Trophoblast cell (in vitro differentiated cells and primary cell): ENCODE data around the gene LHPP.

Experiments
- DNase-seq, 2 donors: peaks; one replicate each; pipeline ENCODE4 v3.0.0-alpha.2; 2016
- H2AFZ ChIP-seq: 2 replicates; pipeline ENCODE4 v1.6.1; 2013; ENCODE audit warnings: low read length, moderate library complexity, mild to moderate bottlenecking; ENCODE audit not compliant: insufficient read depth, poor library complexity
- H2AK5ac ChIP-seq: 2 replicates; pipeline ENCODE4 v1.6.1; 2013; ENCODE audit warnings: mild to moderate bottlenecking, low read length
- H2BK120ac ChIP-seq: 2 replicates; pipeline ENCODE4 v1.6.1; 2013; ENCODE audit warnings: low read length, mild to moderate bottlenecking, moderate library complexity; ENCODE audit not compliant: insufficient read depth, poor library complexity
- H2BK12ac ChIP-seq: 2 replicates; pipeline ENCODE4 v1.6.1; 2013; ENCODE audit warnings: mild to moderate bottlenecking, low read length, moderate library complexity
- H2BK5ac ChIP-seq: 2 replicates; pipeline ENCODE4 v1.6.1; 2013; ENCODE audit warnings: low read length, low read depth, moderate library complexity, mild to moderate bottlenecking; ENCODE audit not compliant: poor library complexity
- H3K14ac ChIP-seq: 2 replicates; pipeline ENCODE4 v1.6.1; 2013; ENCODE audit warnings: mild to moderate bottlenecking, low read length
- H3K18ac ChIP-seq: 2 replicates; pipeline ENCODE4 v1.6.1; 2013; ENCODE audit warnings: mild to moderate bottlenecking, low read length
- H3K23ac ChIP-seq: 2 replicates; pipeline ENCODE4 v1.6.1; 2013; ENCODE audit warnings: low read length
- H3K27ac ChIP-seq: 2 replicates; pipeline ENCODE4 v1.5.1; 2013; ENCODE audit warnings: low read depth, mild to moderate bottlenecking, inconsistent platforms, low read length, moderate library complexity
- H3K27me3 ChIP-seq: 2 replicates; pipeline ENCODE4 v1.6.1; 2013; ENCODE audit warnings: inconsistent platforms, mild to moderate bottlenecking, low read length, moderate library complexity; ENCODE audit not compliant: insufficient read depth
- H3K36me3 ChIP-seq, 2 experiments: 1 replicate in 1 of 2; 2 replicates in 1 of 2; pipeline ENCODE4 v1.6.1; 2013; ENCODE audit warnings: low read length in 2 of 2, mild to moderate bottlenecking in 2 of 2, moderate library complexity in 1 of 2; ENCODE audit not compliant: insufficient read depth in 2 of 2, control insufficient read depth in 1 of 2
- H3K4ac ChIP-seq: 2 replicates; pipeline ENCODE4 v1.6.1; 2013; ENCODE audit warnings: low read depth, mild to moderate bottlenecking, low read length, moderate library complexity
- H3K4me1 ChIP-seq, 2 experiments: 1 replicate in 1 of 2; 2 replicates in 1 of 2; pipeline ENCODE4 v1.6.1; 2013; ENCODE audit warnings: low read length in 2 of 2, mild to moderate bottlenecking in 2 of 2, moderate library complexity in 1 of 2; ENCODE audit not compliant: insufficient read depth in 2 of 2, control insufficient read depth in 1 of 2
- H3K4me2 ChIP-seq: 2 replicates; pipeline ENCODE4 v1.6.1; 2013; ENCODE audit warnings: inconsistent platforms, mild to moderate bottlenecking, low read length, moderate library complexity
- H3K4me3 ChIP-seq: 2 replicates; pipeline ENCODE4 v1.5.1; 2013; ENCODE audit warnings: mild to moderate bottlenecking, low read depth, low read length, inconsistent platforms
- H3K79me1 ChIP-seq: one replicate; pipeline ENCODE4 v1.6.1; 2013; ENCODE audit warnings: low read length
- H3K79me2 ChIP-seq: 2 replicates; pipeline ENCODE4 v1.6.1; 2013; ENCODE audit warnings: low read length, mild to moderate bottlenecking; ENCODE audit not compliant: control insufficient read depth, insufficient read depth, poor library complexity
- H3K9ac ChIP-seq: 2 replicates; pipeline ENCODE4 v1.6.1; 2013; ENCODE audit warnings: mild to moderate bottlenecking, low read length
- H3K9me3 ChIP-seq: 2 replicates; pipeline ENCODE4 v1.6.1; 2013; ENCODE audit warnings: low read depth, mild to moderate bottlenecking, control low read depth, inconsistent platforms, low read length; ENCODE audit not compliant: insufficient read depth
- H4K12ac ChIP-seq: 2 replicates; pipeline ENCODE4 v1.6.1; 2013; ENCODE audit warnings: low read depth, mild to moderate bottlenecking, low read length, moderate library complexity
- H4K8ac ChIP-seq: 2 replicates; pipeline ENCODE4 v1.6.1; 2013; ENCODE audit warnings: low read depth, mild to moderate bottlenecking, low read length, moderate library complexity
- H4K91ac ChIP-seq: one replicate; pipeline ENCODE4 v1.6.1; 2013; ENCODE audit warnings: low read depth, mild to moderate bottlenecking, low read length, moderate library complexity
- WGBS: extraction: QIAGEN DNeasy Blood & Tissue Kit; methylation state at CpG from one replicate; pipeline ENCODE4 v1.1.7; 2013; ENCODE audit warnings: missing lambda C conversion rate; ENCODE audit not compliant: insufficient read length, insufficient coverage; ENCODE audit errors: extremely low coverage; 5-methylcytosine and 5-hydroxymethylcytosine counted together

The LHPP gene

DNA sequence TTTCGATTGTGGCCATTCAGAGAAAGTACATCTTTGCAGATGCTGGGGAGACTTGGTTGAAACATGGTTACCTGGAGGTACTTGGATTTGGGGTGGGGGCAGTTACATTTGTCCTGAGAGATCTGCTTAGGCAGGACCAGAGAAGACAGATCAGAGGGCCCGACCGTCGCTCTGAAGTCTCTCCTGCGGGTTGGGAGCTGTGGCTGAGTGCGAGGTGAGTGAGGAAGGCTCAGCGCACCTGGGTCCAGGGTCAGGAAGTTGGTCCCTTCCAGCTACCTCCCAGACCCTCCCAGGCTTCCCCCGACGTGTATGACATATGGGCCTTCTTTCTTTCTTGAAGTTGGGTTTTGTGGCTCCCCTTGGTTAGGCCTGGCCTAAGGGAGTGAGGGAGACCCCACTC, 56.3 kb downstream of the LHPP start:
- Histone ChIP-seq H3K79me2 (no peaks in the 10 kb centered on the region), H2BK12ac (no peak overlapping the region), H4K91ac (no peak overlapping the region), H3K4ac (no peak overlapping the region), H3K23ac (no peak overlapping the region), H3K18ac (no peak overlapping the region), H2AK5ac (no peak overlapping the region), H4K8ac (no peak overlapping the region), H3K4me2 (no peak overlapping the region), H3K36me3 (no peaks in the 10 kb centered on the region), H2BK5ac (no peak overlapping the region), H3K9ac (no peak overlapping the region), H3K4me1 (peaks cover 2% of the 10 kb centered on the region in 2 experiments), H2AFZ (no peak overlapping the region), H3K14ac (no peak overlapping the region), H3K4me3 (no peak overlapping the region), H3K9me3 (no peaks in the 10 kb centered on the region), H3K27me3 (no peaks in the 10 kb centered on the region), H4K12ac (no peak overlapping the region), H3K27ac (no peak overlapping the region), H2BK120ac (no peak overlapping the region), H3K79me1 (no peaks in the 10 kb centered on the region)
- WGBS: no CpG with 5 or more reads among the region's 9 CpGs
- no peak for DNase-seq

DNA sequence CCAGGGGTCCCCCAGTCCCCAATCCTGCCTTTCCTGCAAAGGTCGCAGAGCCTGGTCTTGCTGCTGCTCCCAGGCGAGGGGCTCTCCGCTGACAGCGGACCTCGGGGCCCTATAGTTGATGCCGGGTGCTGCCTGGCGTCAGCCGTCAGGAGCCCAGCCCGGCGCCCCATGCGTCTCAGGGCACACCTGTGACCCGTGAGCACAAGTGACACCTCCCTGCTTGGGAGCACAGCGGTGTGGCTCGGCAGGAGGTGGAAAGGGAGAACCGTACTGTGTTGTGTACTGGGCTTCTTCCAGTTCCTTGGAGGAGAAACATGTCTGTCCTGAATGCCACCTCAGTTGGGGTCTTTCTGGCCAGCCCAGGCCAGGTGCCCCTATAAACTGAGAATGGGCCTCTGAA, 56.7 kb downstream of the LHPP start:
- H3K4me3 ChIP-seq: no peak overlapping the region
- H3K4me1 ChIP-seq: peaks cover 2 to 5% of the 10 kb centered on the region in 2 experiments
- no peak overlapping the region for H3K27ac ChIP-seq
- no peak overlapping the region for H4K91ac ChIP-seq
- no peak overlapping the region for H3K14ac ChIP-seq
- no peaks in the 10 kb centered on the region for H3K27me3 ChIP-seq
- H3K4me2 ChIP-seq: no peak overlapping the region
- H4K8ac ChIP-seq: no peak overlapping the region
- no peaks in the 10 kb centered on the region for H3K9me3 ChIP-seq
- no peak overlapping the region for H2AK5ac ChIP-seq
- no peak overlapping the region for H3K23ac ChIP-seq
- no peak overlapping the region for H2BK120ac ChIP-seq
- no peaks in the 10 kb centered on the region for H3K79me1 ChIP-seq
- WGBS: no CpG with 5 or more reads among the region's 15 CpGs
- H4K12ac ChIP-seq: no peak overlapping the region
- no peak overlapping the region for H2AFZ ChIP-seq
- no peak overlapping the region for H3K18ac ChIP-seq
- no peaks in the 10 kb centered on the region for H3K79me2 ChIP-seq
- H3K9ac ChIP-seq: no peak overlapping the region
- H3K4ac ChIP-seq: no peak overlapping the region
- no peak overlapping the region for H2BK5ac ChIP-seq
- DNase-seq: no peak
- H2BK12ac ChIP-seq: no peak overlapping the region
- no peaks in the 10 kb centered on the region for H3K36me3 ChIP-seq

DNA sequence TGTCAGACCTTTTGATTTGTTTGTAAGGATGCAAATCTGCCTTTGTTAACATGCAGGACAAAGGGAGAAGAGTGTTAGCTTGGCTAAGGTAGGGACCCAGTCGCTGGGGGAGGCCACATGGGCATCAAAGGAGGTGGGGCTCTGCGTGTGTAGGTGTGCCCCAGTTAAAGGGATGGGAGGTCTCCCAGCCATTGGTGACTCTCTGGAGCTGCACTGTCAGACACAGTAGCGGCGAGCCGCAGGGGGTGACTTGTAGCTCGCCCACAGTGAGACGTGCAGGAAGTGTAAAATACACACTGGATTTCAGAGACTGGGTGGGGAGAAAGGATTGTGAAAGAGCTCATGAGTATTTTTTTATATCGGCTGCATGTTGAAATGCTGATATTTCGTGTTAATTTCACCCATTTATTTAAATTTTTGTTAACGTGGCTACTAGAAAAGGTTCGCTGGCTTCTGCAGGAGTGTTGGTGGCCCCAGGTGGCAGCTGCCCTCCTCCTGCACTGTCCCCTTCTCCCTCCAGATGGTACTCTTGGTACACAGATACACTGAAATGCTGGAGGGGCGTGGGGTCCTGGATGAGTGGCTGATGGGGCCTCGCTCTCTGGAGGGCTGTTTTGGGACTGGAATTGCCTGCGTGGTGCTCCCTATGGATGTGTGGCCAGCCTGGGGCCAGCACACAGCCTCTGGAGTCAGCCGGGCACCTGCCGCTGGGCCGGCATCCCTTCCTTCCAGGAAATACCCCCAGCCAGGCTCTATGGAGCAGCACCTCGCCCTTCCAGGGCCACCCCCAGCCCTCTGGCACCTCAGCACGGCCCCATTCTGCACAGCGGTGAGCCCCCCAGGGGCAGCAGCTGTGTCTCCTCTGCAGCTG, 59.2 kb downstream of the LHPP start:
- no peaks in the 10 kb centered on the region for H3K27me3 ChIP-seq
- no CpG with 5 or more reads among the region's 20 CpGs for WGBS

GRCh38 chr10:124521429-124521871, 59.8 kb downstream of the LHPP start:
- Histone ChIP-seq H3K79me1 (no peaks in the 10 kb centered on the region), H3K14ac (no peak overlapping the region), H3K4me3 (no peak overlapping the region), H2BK5ac (no peak overlapping the region), H3K4me1 (peaks cover 6 to 8% of the 10 kb centered on the region in 2 experiments), H2AK5ac (no peak overlapping the region), H4K8ac (no peak overlapping the region), H2BK120ac (no peak overlapping the region), H3K36me3 (no peaks in the 10 kb centered on the region), H3K9ac (no peak overlapping the region), H2BK12ac (no peak overlapping the region), H3K27ac (no peak overlapping the region), H2AFZ (no peak overlapping the region), H4K12ac (no peak overlapping the region), H3K27me3 (no peaks in the 10 kb centered on the region), H3K23ac (no peak overlapping the region), H4K91ac (no peak overlapping the region), H3K4ac (no peak overlapping the region), H3K79me2 (no peaks in the 10 kb centered on the region), H3K18ac (no peak overlapping the region), H3K9me3 (peaks cover 2% of the 10 kb centered on the region), H3K4me2 (no peak overlapping the region)
- DNase-seq: no peak
- WGBS: no CpG with 5 or more reads among the region's 13 CpGs

More for the DNA sequence above, 59.2 kb downstream of the LHPP start:
- H3K4me2 ChIP-seq: no peak overlapping the region
- peaks cover 6 to 8% of the 10 kb centered on the region in 2 experiments for H3K4me1 ChIP-seq
- no peak overlapping the region for H2BK120ac ChIP-seq
- H4K12ac ChIP-seq: no peak overlapping the region
- H3K14ac ChIP-seq: no peak overlapping the region
- no peak overlapping the region for H4K91ac ChIP-seq
- no peak overlapping the region for H3K23ac ChIP-seq
- H3K9me3 ChIP-seq: peaks cover 2% of the 10 kb centered on the region
- no peak overlapping the region for H3K9ac ChIP-seq
- DNase-seq: no peak
- no peak overlapping the region for H2BK5ac ChIP-seq
- no peak overlapping the region for H3K18ac ChIP-seq
- no peaks in the 10 kb centered on the region for H3K79me1 ChIP-seq
- H4K8ac ChIP-seq: no peak overlapping the region
- H3K4ac ChIP-seq: no peak overlapping the region
- no peak overlapping the region for H3K4me3 ChIP-seq
- no peak overlapping the region for H2AFZ ChIP-seq
- no peak overlapping the region for H2AK5ac ChIP-seq
- H2BK12ac ChIP-seq: no peak overlapping the region
- no peaks in the 10 kb centered on the region for H3K36me3 ChIP-seq
- no peaks in the 10 kb centered on the region for H3K79me2 ChIP-seq
- no peak overlapping the region for H3K27ac ChIP-seq
